IMR-90 (cell line): ENCODE results near the gene ANKRD13B. TPM values are rescaled to one million over a fixed set of nuclear protein-coding genes. Genes with fewer than 3 reads are reported as not detected.

Experiments used
- ATAC-seq: fragments of 200-7000 bp; cut with Tn5 transposase; 2 replicates; pipeline ENCODE4 v1.9.1; 2020; ENCODE audit warnings: low read depth, mild to moderate bottlenecking, moderate library complexity
- BruUV-seq: library from RNA; stranded (reverse); fragments of 400-500 nt; replicated peaks from 2 replicates; lab custom pipeline; 2021; lab: Mats Ljungman, UMichigan
- CTCF ChIA-PET: fragments of 300-600 bp; formaldehyde crosslinking; extraction: SDS; loops from one replicate; lab custom pipeline; 2021; ENCODE audit warnings: antibody characterized with exemption; lab: Yijun Ruan, JAX
- POLR2A ChIA-PET: fragments of 300-600 bp; sonication (Branson Sonifier 250); formaldehyde crosslinking; loops from one replicate; lab custom pipeline; 2022; ENCODE audit warnings: antibody characterized with exemption; ENCODE audit not compliant: unreplicated experiment; lab: Charles Lee
- DNase-seq: peaks from one replicate; pipeline ENCODE4 v3.0.0; 2013
- H2AFZ ChIP-seq: replicated peaks from 2 replicates; pipeline ENCODE3; 2013; ENCODE audit warnings: low read length, mild to moderate bottlenecking; ENCODE audit not compliant: poor library complexity
- H2AK5ac ChIP-seq: 2 replicates; pipeline ENCODE4 v1.6.1; 2013; ENCODE audit warnings: low read depth, low read length, inconsistent platforms
- H2AK9ac ChIP-seq: replicated peaks from 2 replicates; pipeline ENCODE3; 2013; ENCODE audit warnings: mild to moderate bottlenecking, low read depth, low read length, moderate library complexity; ENCODE audit not compliant: poor library complexity
- H2BK120ac ChIP-seq: 2 replicates; pipeline ENCODE4 v1.6.1; 2013; ENCODE audit warnings: low read depth, low read length, inconsistent platforms
- H2BK15ac ChIP-seq: 3 replicates; pipeline ENCODE4 v1.6.1; 2013; ENCODE audit warnings: low read depth, low read length, inconsistent platforms
- H2BK20ac ChIP-seq: 2 replicates; pipeline ENCODE4 v1.6.1; 2013; ENCODE audit warnings: low read depth, mild to moderate bottlenecking, inconsistent platforms, low read length, moderate library complexity
- H2BK5ac ChIP-seq: 2 replicates; pipeline ENCODE4 v1.6.1; 2013; ENCODE audit warnings: mild to moderate bottlenecking, low read depth, low read length, inconsistent platforms; ENCODE audit not compliant: poor library complexity, severe bottlenecking
- H3K14ac ChIP-seq: replicated peaks from 2 replicates; pipeline ENCODE4 v1.6.1; 2013; ENCODE audit warnings: low read depth, low read length, inconsistent platforms
- H3K18ac ChIP-seq: 2 replicates; pipeline ENCODE4 v1.6.1; 2013; ENCODE audit warnings: low read depth, low read length, control low read depth
- H3K23ac ChIP-seq: 2 replicates; pipeline ENCODE4 v1.6.1; 2013; ENCODE audit warnings: low read depth, low read length, inconsistent platforms
- H3K27ac ChIP-seq: 2 replicates; pipeline ENCODE4 v1.5.1; 2013; ENCODE audit warnings: mild to moderate bottlenecking, control low read depth, low read length; ENCODE audit not compliant: insufficient read depth
- H3K27me3 ChIP-seq: 2 replicates; pipeline ENCODE4 v1.6.1; 2013; ENCODE audit warnings: low read length; ENCODE audit not compliant: control insufficient read depth, insufficient read depth
- H3K36me3 ChIP-seq: 2 replicates; pipeline ENCODE4 v1.6.1; 2013; ENCODE audit warnings: low read length, mixed read lengths; ENCODE audit not compliant: control insufficient read depth, insufficient read depth
- H3K4ac ChIP-seq: 2 replicates; pipeline ENCODE4 v1.6.1; 2013; ENCODE audit warnings: low read depth, low read length, inconsistent platforms
- H3K4me1 ChIP-seq: 2 replicates; pipeline ENCODE4 v1.6.1; 2013; ENCODE audit warnings: low read length, mixed read lengths; ENCODE audit not compliant: control insufficient read depth, insufficient read depth
- H3K4me2 ChIP-seq: 2 replicates; pipeline ENCODE4 v1.6.1; 2013; ENCODE audit warnings: low read depth, mild to moderate bottlenecking, control low read depth, low read length, moderate library complexity
- H3K4me3 ChIP-seq: 2 replicates; pipeline ENCODE4 v1.5.1; 2013; ENCODE audit warnings: low read depth, mild to moderate bottlenecking, control low read depth, low read length, moderate library complexity; ENCODE audit not compliant: insufficient read depth
- H3K56ac ChIP-seq: 2 replicates; pipeline ENCODE4 v1.6.1; 2013; ENCODE audit warnings: low read length, inconsistent platforms; ENCODE audit not compliant: insufficient read depth; ENCODE audit errors: extremely low read depth
- H3K79me1 ChIP-seq, 2 experiments: 2 replicates each; pipeline ENCODE4 v1.6.1; 2013; ENCODE audit warnings: low read length in 2 of 2, inconsistent platforms in 1 of 2, low read depth in 1 of 2
- H3K9ac ChIP-seq: 2 replicates; pipeline ENCODE4 v1.6.1; 2013; ENCODE audit warnings: low read depth, low read length, control low read depth
- H3K9me1 ChIP-seq: 2 replicates; pipeline ENCODE4 v1.6.1; 2013; ENCODE audit warnings: low read length, inconsistent platforms; ENCODE audit not compliant: insufficient read depth
- H3K9me3 ChIP-seq: 2 replicates; pipeline ENCODE4 v1.6.1; 2013; ENCODE audit warnings: low read length; ENCODE audit not compliant: control insufficient read depth, insufficient read depth
- H4K20me1 ChIP-seq: 2 replicates; pipeline ENCODE4 v1.6.1; 2013; ENCODE audit warnings: low read length, inconsistent platforms; ENCODE audit not compliant: insufficient read depth
- H4K5ac ChIP-seq: 2 replicates; pipeline ENCODE4 v1.6.1; 2013; ENCODE audit warnings: mild to moderate bottlenecking, low read depth, low read length, control low read depth
- H4K8ac ChIP-seq, 2 experiments: 2 replicates each; pipeline ENCODE4 v1.6.1; 2013; ENCODE audit warnings: low read depth in 2 of 2, low read length in 2 of 2, control low read depth in 1 of 2, inconsistent platforms in 1 of 2
- H4K91ac ChIP-seq: 2 replicates; pipeline ENCODE4 v1.6.1; 2013; ENCODE audit warnings: low read depth, low read length, inconsistent platforms; ENCODE audit not compliant: insufficient read depth
- BHLHE40 ChIP-seq: fragments of 150-350 bp; IDR thresholded peaks from 2 replicates; pipeline ENCODE4 v1.6.1; 2016; ENCODE audit warnings: mild to moderate bottlenecking, low read depth, low read length
- CEBPB ChIP-seq: IDR thresholded peaks from 2 replicates; pipeline ENCODE4 v1.6.1; 2012; ENCODE audit warnings: low read depth, low read length, improper control_type of control experiment
- CHD1 ChIP-seq: IDR thresholded peaks from 2 replicates; pipeline ENCODE4 v1.6.1; 2012; ENCODE audit warnings: low read depth, low read length, improper control_type of control experiment
- FOS ChIP-seq: fragments of 150-350 bp; IDR thresholded peaks from 2 replicates; pipeline ENCODE4 v1.6.1; 2016; ENCODE audit warnings: low read depth, low read length
- MAFK ChIP-seq: IDR thresholded peaks from 2 replicates; pipeline ENCODE4 v1.6.1; 2012; ENCODE audit warnings: low read depth, low read length, improper control_type of control experiment
- MAZ ChIP-seq: IDR thresholded peaks from 2 replicates; pipeline ENCODE4 v1.6.1; 2012; ENCODE audit warnings: low read depth, mild to moderate bottlenecking, low read length, improper control_type of control experiment, moderate library complexity, borderline replicate concordance
- MXI1 ChIP-seq: IDR thresholded peaks from 2 replicates; pipeline ENCODE4 v1.6.1; 2012; ENCODE audit warnings: low read depth, mild to moderate bottlenecking, low read length, moderate library complexity, borderline replicate concordance
- NFE2L2 ChIP-seq: fragments of 150-350 bp; IDR thresholded peaks from 2 replicates; pipeline ENCODE4 v1.6.1; 2016; ENCODE audit warnings: low read depth, mild to moderate bottlenecking, low read length
- POLR2A ChIP-seq: IDR thresholded peaks from 2 replicates; pipeline ENCODE4 v1.6.1; 2012; ENCODE audit warnings: mild to moderate bottlenecking, low read depth, low read length
- RAD21 ChIP-seq: IDR thresholded peaks from 2 replicates; pipeline ENCODE4 v1.6.1; 2012; ENCODE audit warnings: low read length, improper control_type of control experiment
- RCOR1 ChIP-seq: IDR thresholded peaks from 2 replicates; pipeline ENCODE4 v1.6.1; 2012; ENCODE audit warnings: mild to moderate bottlenecking, low read length, improper control_type of control experiment; ENCODE audit not compliant: insufficient replicate concordance
- RFX5 ChIP-seq: IDR thresholded peaks from 2 replicates; pipeline ENCODE4 v1.8.0; 2012; ENCODE audit warnings: low read depth, mild to moderate bottlenecking, low read length, moderate library complexity
- SMC3 ChIP-seq: fragments of 150-350 bp; IDR thresholded peaks from 2 replicates; pipeline ENCODE4 v1.6.1; 2016; ENCODE audit warnings: low read depth, mild to moderate bottlenecking, antibody characterized with exemption, low read length, moderate library complexity
- WGBS, 2 experiments: methylation state at CpG; one replicate each; pipeline versions ENCODE4 v1.1.5 to v1.1.7; 2013; ENCODE audit warnings: missing lambda C conversion rate in 2 of 2; ENCODE audit not compliant: insufficient read length in 1 of 2; ENCODE audit errors: extremely low coverage in 2 of 2; 5-methylcytosine and 5-hydroxymethylcytosine counted together
- dilution Hi-C: fragments of 300-500 bp; cut with HindIII; formaldehyde crosslinking; loops from one replicate; pipeline ENCODE4 v1.14.3; 2018; ENCODE audit warnings: low sequenced_read_pairs; ENCODE audit not compliant: unreplicated experiment
- in situ Hi-C: fragments of 300-500 bp; cut with MboI; formaldehyde crosslinking; loops from 3 replicates; pipeline ENCODE4 v1.14.3; 2019; ENCODE audit warnings: low sequenced_read_pairs, inconsistent platforms, mixed read lengths
- intact Hi-C: fragments of 100-400 bp; cut with micrococcal nuclease; formaldehyde crosslinking; loops from 2 replicates; pipeline ENCODE4 v1.10.0; 2022
- polyA plus RNA-seq, 3 experiments: library from polyadenylated mRNA; depleted of rRNA; stranded (reverse); fragments of >200 nt; gene quantifications; 2 replicates each; pipeline ENCODE4 v1.2.3, GENCODE V29; 2012; ENCODE audit warnings: low replicate concordance in 1 of 3
- total RNA-seq: library from RNA; depleted of rRNA; stranded (reverse); fragments of >200 nt; gene quantifications from 2 replicates; pipeline ENCODE4 v1.2.3, GENCODE V29; 2012
- TF ChIP-seq, protein P1 (sequence below): fragments of 150-350 bp; IDR thresholded peaks from 2 replicates; pipeline ENCODE4 v1.6.1; 2016; ENCODE audit warnings: low read depth, mild to moderate bottlenecking, low read length, moderate library complexity, borderline replicate concordance
- TF ChIP-seq, protein P2 (sequence below): conservative IDR thresholded peaks from 2 replicates; pipeline ENCODE4 v1.5.1; 2012; ENCODE audit warnings: mild to moderate bottlenecking, low read depth, low read length, improper control_type of control experiment
- TF ChIP-seq, protein P3 (sequence below): fragments of 150-350 bp; IDR thresholded peaks from 2 replicates; pipeline ENCODE4 v1.6.1; 2017; ENCODE audit warnings: mild to moderate bottlenecking, antibody characterized with exemption, low read length, low read depth

The ANKRD13B gene
- total and polyA plus RNA-seq, 2 of the 4 experiments (the other 2 are of a cell fraction): 0.90 to 4.0 TPM

DNA sequence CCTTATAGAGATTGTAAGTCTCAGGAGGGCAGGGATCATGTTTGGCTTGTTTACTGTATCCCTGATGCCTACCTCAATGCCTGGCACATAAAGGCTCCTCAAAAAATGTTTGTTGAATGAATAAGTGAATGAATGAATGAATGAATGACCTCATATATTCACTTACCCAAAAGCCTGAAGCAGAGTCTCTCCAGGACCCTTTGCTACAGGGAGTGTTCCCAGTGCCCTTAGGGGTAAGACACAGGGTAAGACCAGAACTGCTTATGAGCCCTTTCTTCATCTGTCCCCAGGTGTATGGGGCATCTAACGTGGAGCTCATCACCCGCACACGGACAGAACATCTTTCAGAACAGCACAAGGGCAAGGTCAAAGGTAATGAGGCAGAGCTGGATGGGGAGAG, 17.5 kb downstream of the ANKRD13B start:
- Histone ChIP-seq H3K4me3 (no peak overlapping the region), H4K8ac (no peak overlapping the region), H3K79me1 (0 out of 4 replicates have a peak, but pooled peaks cover 0 to 2% of the 10 kb centered on the region in 2 experiments), H3K27ac (no peak overlapping the region), H3K27me3 (no peaks in the 10 kb centered on the region), H3K14ac (no peak overlapping the region), H3K4me1 (no peaks in the 10 kb centered on the region), H3K36me3 (peaks cover 2% of the 10 kb centered on the region; the same call in 1 of the 2 replicates), H3K23ac (no peak overlapping the region), H3K9me1 (peaks cover 8% of the 10 kb centered on the region; the same call in 1 of the 2 replicates), H3K9me3 (no peaks in the 10 kb centered on the region), H2BK120ac (no peak overlapping the region), H4K91ac (no peak overlapping the region), H3K4me2 (no peak overlapping the region), H4K5ac (no peak overlapping the region), H2AK5ac (no peak overlapping the region), H3K18ac (no peak overlapping the region), H2BK15ac (no peak overlapping the region), H3K9ac (no peak overlapping the region), H4K20me1 (no peaks in the 10 kb centered on the region), H2BK5ac (no peak overlapping the region), H3K56ac (no peak overlapping the region), H2AFZ (no peak overlapping the region), H2BK20ac (no peak overlapping the region), H2AK9ac (no peak overlapping the region), H3K4ac (no peak overlapping the region)
- no CpG with 5 or more reads among the region's 3 CpGs for WGBS, 2 experiments
- ATAC-seq (no peak), DNase-seq (no peak)
- intact Hi-C loops: no loop called here
- CTCF ChIA-PET: no interaction called here
- in situ Hi-C loops: no loop called here
- no TSS peak for BruUV-seq
- no peak for TF ChIP-seq RAD21
- TF ChIP-seq FOS: no peak
- no peak for TF ChIP-seq BHLHE40
- TF ChIP-seq, protein P1, sequence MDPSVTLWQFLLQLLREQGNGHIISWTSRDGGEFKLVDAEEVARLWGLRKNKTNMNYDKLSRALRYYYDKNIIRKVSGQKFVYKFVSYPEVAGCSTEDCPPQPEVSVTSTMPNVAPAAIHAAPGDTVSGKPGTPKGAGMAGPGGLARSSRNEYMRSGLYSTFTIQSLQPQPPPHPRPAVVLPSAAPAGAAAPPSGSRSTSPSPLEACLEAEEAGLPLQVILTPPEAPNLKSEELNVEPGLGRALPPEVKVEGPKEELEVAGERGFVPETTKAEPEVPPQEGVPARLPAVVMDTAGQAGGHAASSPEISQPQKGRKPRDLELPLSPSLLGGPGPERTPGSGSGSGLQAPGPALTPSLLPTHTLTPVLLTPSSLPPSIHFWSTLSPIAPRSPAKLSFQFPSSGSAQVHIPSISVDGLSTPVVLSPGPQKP: no peak
- TF ChIP-seq RFX5: no peak
- no peak for TF ChIP-seq CHD1
- no peak for TF ChIP-seq MAZ
- TF ChIP-seq SMC3: no peak
- TF ChIP-seq POLR2A: no peak
- TF ChIP-seq RCOR1: no peak
- TF ChIP-seq, protein P2, sequence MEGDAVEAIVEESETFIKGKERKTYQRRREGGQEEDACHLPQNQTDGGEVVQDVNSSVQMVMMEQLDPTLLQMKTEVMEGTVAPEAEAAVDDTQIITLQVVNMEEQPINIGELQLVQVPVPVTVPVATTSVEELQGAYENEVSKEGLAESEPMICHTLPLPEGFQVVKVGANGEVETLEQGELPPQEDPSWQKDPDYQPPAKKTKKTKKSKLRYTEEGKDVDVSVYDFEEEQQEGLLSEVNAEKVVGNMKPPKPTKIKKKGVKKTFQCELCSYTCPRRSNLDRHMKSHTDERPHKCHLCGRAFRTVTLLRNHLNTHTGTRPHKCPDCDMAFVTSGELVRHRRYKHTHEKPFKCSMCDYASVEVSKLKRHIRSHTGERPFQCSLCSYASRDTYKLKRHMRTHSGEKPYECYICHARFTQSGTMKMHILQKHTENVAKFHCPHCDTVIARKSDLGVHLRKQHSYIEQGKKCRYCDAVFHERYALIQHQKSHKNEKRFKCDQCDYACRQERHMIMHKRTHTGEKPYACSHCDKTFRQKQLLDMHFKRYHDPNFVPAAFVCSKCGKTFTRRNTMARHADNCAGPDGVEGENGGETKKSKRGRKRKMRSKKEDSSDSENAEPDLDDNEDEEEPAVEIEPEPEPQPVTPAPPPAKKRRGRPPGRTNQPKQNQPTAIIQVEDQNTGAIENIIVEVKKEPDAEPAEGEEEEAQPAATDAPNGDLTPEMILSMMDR: no peak
- TF ChIP-seq MXI1: no peak
- no peak for TF ChIP-seq MAFK
- TF ChIP-seq, protein P3, sequence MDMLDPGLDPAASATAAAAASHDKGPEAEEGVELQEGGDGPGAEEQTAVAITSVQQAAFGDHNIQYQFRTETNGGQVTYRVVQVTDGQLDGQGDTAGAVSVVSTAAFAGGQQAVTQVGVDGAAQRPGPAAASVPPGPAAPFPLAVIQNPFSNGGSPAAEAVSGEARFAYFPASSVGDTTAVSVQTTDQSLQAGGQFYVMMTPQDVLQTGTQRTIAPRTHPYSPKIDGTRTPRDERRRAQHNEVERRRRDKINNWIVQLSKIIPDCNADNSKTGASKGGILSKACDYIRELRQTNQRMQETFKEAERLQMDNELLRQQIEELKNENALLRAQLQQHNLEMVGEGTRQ: no peak
- TF ChIP-seq CEBPB: no peak
- TF ChIP-seq NFE2L2: no peak
- dilution Hi-C loops: no loop called here
- POLR2A ChIA-PET: no interaction called here
